H1 (cell line): ENCODE data around the gene ORC5. TPM values are rescaled to one million over a fixed set of nuclear protein-coding genes. Genes with fewer than 3 reads are reported as not detected.

ENCODE experiments used
- BACH1 ChIP-seq: IDR thresholded peaks from 2 replicates; pipeline ENCODE4 v1.6.1; 2012; ENCODE audit warnings: low read length, improper control_type of control experiment
- HDAC2 ChIP-seq, 2 experiments: fragments of 300-600 bp in 1 of 2; sonication (generic) in 1 of 2; IDR thresholded peaks; 2 replicates each; pipeline ENCODE4 v1.6.1; 2011 to 2012; ENCODE audit warnings: low read depth in 2 of 2, low read length in 2 of 2, mild to moderate bottlenecking in 2 of 2, moderate library complexity in 2 of 2, borderline replicate concordance in 1 of 2, inconsistent platforms in 1 of 2
- SP2 ChIP-seq: IDR thresholded peaks from 2 replicates; pipeline ENCODE4 v1.6.1; 2012; ENCODE audit warnings: mild to moderate bottlenecking, low read length, inconsistent platforms
- polyA plus RNA-seq, 7 experiments: library from polyadenylated mRNA; depleted of rRNA in 3 of 7; stranded (reverse) in 5 of 7; unstranded in 2 of 7; fragments of >200 nt in 5 of 7; fragments of 200-250 nt in 2 of 7; gene quantifications; 1 replicate in 5 of 7; 2 replicates in 1 of 7; 4 replicates in 1 of 7; pipeline versions ENCODE4 v1.2.1 to v1.2.3, GENCODE V29; 2011 to 2013; ENCODE audit warnings: missing spikeins in 2 of 7, mixed read lengths in 2 of 7
- total RNA-seq: library from RNA; stranded (reverse); fragmentation: NEBNext Ultra II Directional; extraction: Animal tissue kit (Norgen Biotek cat#: 25700); gene quantifications from 2 replicates; pipeline ENCODE4 v1.2.1, GENCODE V29; 2021
- TF ChIP-seq, protein P1 (sequence below), 3 experiments: IDR thresholded peaks; 1 replicate in 2 of 3; 2 replicates in 1 of 3; pipeline versions ENCODE4 v1.5.1 to v1.6.1; 2011; ENCODE audit warnings: low read length in 3 of 3, mild to moderate bottlenecking in 3 of 3, inconsistent platforms in 2 of 3, low read depth in 1 of 3, moderate library complexity in 1 of 3; ENCODE audit not compliant: insufficient read depth in 1 of 3; ENCODE audit errors: control extremely low read depth in 1 of 3
- TF ChIP-seq, protein P2 (sequence below): IDR thresholded peaks from 2 replicates; pipeline ENCODE4 v1.6.1; 2011; ENCODE audit warnings: low read depth, mild to moderate bottlenecking, low read length; ENCODE audit not compliant: insufficient read depth
- TF ChIP-seq, protein P3 (sequence below): IDR thresholded peaks from 2 replicates; pipeline ENCODE4 v1.6.1; 2011; ENCODE audit warnings: low read length, improper control_type of control experiment

The ORC5 gene
- total and polyA plus RNA-seq, 2 of the 8 experiments (the other 6 are each of a cell fraction or from before 2014, with no cell fraction given) = 7.7 to 19.9 TPM

DNA sequence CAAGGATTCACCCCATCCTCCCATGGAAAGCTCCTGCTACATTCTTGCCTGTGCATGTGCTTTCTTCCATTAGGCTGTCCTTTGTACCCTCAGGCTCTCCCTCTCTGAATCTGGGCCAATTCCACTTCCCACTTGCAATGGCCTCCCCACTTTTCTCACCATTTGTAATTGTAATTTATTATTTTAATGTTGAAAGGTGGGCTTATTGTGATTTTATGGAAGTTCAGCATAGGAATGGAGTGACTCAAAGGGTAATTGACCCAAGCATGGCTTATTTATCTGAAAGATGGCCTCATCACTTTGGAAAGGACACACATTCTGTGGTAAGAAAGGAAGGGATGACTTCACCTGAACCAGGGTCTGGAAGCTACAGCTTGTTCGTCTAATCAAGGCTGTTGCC is 46.9 kb upstream of the ORC5 start (continued):
- TF ChIP-seq, protein P1, sequence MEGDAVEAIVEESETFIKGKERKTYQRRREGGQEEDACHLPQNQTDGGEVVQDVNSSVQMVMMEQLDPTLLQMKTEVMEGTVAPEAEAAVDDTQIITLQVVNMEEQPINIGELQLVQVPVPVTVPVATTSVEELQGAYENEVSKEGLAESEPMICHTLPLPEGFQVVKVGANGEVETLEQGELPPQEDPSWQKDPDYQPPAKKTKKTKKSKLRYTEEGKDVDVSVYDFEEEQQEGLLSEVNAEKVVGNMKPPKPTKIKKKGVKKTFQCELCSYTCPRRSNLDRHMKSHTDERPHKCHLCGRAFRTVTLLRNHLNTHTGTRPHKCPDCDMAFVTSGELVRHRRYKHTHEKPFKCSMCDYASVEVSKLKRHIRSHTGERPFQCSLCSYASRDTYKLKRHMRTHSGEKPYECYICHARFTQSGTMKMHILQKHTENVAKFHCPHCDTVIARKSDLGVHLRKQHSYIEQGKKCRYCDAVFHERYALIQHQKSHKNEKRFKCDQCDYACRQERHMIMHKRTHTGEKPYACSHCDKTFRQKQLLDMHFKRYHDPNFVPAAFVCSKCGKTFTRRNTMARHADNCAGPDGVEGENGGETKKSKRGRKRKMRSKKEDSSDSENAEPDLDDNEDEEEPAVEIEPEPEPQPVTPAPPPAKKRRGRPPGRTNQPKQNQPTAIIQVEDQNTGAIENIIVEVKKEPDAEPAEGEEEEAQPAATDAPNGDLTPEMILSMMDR (IDR thresholded peaks at IDR 0.05; ENCODE audit: control extremely low read depth in 1 of 3, insufficient read depth in 1 of 3, low read depth in 1 of 3, low read length in 3 of 3) = no peak
- TF ChIP-seq BACH1 = no peak
- TF ChIP-seq, protein P2, sequence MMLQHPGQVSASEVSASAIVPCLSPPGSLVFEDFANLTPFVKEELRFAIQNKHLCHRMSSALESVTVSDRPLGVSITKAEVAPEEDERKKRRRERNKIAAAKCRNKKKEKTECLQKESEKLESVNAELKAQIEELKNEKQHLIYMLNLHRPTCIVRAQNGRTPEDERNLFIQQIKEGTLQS = no peak
- no peak for TF ChIP-seq HDAC2 (IDR thresholded peaks at IDR 0.05; ENCODE audit: borderline replicate concordance in 1 of 2, low read depth in 2 of 2, low read length in 2 of 2)
- TF ChIP-seq, protein P3, sequence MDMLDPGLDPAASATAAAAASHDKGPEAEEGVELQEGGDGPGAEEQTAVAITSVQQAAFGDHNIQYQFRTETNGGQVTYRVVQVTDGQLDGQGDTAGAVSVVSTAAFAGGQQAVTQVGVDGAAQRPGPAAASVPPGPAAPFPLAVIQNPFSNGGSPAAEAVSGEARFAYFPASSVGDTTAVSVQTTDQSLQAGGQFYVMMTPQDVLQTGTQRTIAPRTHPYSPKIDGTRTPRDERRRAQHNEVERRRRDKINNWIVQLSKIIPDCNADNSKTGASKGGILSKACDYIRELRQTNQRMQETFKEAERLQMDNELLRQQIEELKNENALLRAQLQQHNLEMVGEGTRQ = no peak
- TF ChIP-seq SP2 = no peak
- TF ChIP-seq, all 59 proteins: peak for 0
